ENCODE data around the gene NFE2L3.
"Not testable (repeated sequence)": the region's sequence is repeated elsewhere in the genome, so short reads cannot be mapped to it uniquely, and the experiment has no call there.

The NFE2L3 gene

DNA sequence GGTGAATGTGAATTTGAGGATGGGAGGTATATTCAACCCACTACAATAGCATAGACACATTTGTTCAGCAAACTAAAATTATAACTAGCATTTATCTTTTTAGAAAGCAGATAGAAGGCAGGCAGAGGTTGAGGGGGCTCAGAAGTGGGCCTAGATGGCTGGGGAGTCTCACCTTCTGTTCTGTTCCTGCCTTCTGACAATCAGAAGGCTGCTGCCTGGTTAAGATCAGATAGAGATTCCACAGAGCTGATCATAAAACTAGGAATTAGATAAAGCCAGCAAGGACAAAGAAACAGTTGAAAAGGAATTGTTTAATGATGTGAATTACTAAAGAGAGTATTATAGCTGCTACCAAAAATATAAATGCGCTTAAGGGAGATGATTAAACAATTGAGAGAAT, 11.6 kb upstream of the NFE2L3 start:
- Mint-ChIP-seq H3K27me3 (peaks cover 4% of the 10 kb centered on the region), H3K9me3 (no peaks in the 10 kb centered on the region), H3K36me3 (ENCODE audit: low read depth) (no peaks in the 10 kb centered on the region), H3K27ac (no peak overlapping the region), H3K4me3 (no peak overlapping the region), H3K4me1 (ENCODE audit: low read depth) (no peaks in the 10 kb centered on the region)

DNA sequence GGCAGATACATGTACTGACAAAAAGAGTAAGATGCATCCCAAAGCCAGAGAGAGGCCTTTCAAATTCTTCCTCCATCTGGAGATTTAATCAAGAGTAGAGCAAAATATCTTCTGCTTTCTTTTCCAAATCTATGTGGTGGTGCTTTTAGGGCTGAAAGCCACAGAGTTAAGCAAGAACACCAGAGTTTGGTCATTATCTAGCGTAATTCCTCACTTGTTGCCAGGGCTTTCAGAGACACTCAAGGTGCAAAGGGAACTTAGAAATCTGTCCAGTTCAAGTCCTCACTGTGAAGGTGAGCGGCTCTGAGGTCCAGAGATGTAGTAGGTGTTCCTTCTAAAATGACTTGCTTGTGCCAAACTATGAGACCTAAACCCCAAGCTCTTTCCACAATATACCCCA, 10.9 kb upstream of the NFE2L3 start:
- no peak overlapping the region for H3K27ac Mint-ChIP-seq
- H3K36me3 Mint-ChIP-seq (ENCODE audit: low read depth): no peaks in the 10 kb centered on the region
- H3K4me1 Mint-ChIP-seq (ENCODE audit: low read depth): no peaks in the 10 kb centered on the region
- H3K9me3 Mint-ChIP-seq: no peaks in the 10 kb centered on the region
- H3K27me3 Mint-ChIP-seq: peaks cover 4% of the 10 kb centered on the region
- no peak overlapping the region for H3K4me3 Mint-ChIP-seq

DNA sequence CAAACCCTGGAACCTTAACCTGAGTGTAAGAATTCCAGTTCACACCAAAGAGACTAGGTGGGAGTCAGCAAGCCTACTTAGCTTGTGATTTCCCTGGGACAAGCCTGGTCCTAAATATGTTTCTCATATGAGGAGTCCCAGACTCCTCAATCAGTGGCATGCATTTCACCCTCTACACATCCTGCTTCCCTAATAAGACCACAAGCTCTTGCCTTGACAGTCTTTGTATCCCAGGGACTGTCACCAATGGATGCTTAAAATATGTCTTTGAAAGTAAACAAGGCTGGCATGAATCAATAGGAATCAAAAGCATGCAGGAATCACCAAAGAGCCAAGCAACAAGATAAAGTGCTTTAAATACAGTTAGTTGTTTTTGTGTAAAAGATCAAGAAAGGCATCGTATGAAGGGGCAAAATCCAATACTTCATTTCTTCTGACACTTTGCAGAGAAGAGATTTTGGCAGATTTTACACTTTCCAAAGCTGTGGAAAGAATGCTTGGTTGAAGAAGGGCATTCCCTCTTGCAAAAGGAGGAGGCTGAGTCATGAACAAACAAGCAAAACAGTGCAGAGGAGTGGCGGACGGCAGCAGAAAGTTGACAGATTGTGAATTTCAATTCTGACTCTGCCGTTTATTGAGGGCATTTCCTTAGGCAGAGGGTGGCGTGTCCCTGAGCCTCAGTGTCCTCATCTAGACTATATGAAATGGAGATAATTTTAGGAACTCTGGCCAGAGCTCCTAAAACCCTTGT, 8.5 kb upstream of the NFE2L3 start:
- H3K27ac Mint-ChIP-seq: no peak overlapping the region
- H3K36me3 Mint-ChIP-seq (ENCODE audit: low read depth): no peaks in the 10 kb centered on the region

DNA sequence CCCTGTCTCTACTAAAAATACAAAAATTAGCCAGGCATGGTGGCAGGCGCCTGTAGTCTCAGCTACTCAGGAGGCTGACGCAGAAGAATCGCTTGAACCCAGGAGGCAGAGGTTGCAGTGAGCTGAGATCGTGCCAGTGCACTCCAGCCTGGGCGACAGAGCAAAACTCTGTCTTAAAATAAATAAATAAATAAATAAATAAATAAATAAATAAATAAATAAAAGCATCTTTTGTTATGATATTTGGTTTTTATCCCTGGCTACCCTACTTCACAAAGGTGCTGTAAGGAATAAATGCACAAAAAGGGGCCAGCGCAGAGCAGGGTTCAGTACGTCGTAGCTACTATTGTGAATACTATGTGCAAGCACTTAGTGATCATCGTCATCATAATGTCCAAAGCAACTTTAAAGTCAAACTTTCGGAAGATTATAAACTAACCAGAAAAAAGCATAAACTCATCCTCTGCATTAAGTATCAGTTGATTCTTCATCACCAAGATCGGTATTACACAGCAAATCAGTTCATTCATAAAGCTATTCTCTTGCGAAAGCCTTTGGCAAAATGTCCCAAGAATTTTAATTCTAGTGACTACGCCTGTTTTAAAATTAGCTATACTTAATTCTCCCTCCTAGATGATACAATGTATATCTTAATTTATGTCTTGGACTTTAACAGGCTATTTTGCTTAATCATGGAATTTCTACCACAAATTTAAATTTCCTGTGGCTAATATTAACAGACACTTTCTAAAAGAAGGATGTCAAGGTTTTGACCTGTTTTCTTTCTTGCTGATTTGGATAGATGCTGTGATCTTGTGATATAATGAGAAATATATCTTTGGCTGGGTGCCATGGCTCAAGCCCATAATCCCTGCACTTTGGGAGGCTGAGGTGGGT, 7.6 kb upstream of the NFE2L3 start:
- Mint-ChIP-seq H3K4me1 (ENCODE audit: low read depth) (no peaks in the 10 kb centered on the region), H3K9me3 (no peaks in the 10 kb centered on the region), H3K27me3 (peaks cover 4% of the 10 kb centered on the region), H3K27ac (no peak overlapping the region), H3K36me3 (ENCODE audit: low read depth) (no peaks in the 10 kb centered on the region), H3K4me3 (no peak overlapping the region)

More for the DNA sequence above, 8.5 kb upstream of the NFE2L3 start:
- H3K9me3 Mint-ChIP-seq: no peaks in the 10 kb centered on the region
- peaks cover 4% of the 10 kb centered on the region for H3K27me3 Mint-ChIP-seq
- H3K4me3 Mint-ChIP-seq: no peak overlapping the region
- no peaks in the 10 kb centered on the region for H3K4me1 Mint-ChIP-seq (ENCODE audit: low read depth)

DNA sequence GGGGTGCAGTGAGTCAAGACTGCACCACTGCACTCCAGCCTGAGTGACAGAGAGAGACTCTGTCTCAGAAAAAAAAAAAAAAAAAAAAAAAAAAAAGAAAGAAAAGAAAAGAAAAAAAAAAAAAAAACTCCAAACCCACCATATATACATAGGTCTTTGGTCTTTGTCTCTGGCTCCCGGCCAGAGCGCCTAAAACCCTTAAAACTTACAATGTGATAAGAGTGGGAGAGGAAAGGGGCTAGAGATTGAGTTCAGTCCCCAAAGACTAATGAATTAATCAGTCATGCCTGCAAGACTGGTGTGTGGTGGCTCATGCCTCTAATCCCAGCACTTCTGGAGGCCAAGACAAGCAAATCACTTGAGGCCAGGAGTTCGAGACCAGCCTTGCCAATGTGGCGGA, 6.8 kb upstream of the NFE2L3 start:
- peaks cover 4% of the 10 kb centered on the region for H3K27me3 Mint-ChIP-seq
- H3K36me3 Mint-ChIP-seq (ENCODE audit: low read depth): no peaks in the 10 kb centered on the region
- no peaks in the 10 kb centered on the region for H3K9me3 Mint-ChIP-seq
- no peak overlapping the region for H3K27ac Mint-ChIP-seq
- no peaks in the 10 kb centered on the region for H3K4me1 Mint-ChIP-seq (ENCODE audit: low read depth)
- H3K4me3 Mint-ChIP-seq: no peak overlapping the region

DNA sequence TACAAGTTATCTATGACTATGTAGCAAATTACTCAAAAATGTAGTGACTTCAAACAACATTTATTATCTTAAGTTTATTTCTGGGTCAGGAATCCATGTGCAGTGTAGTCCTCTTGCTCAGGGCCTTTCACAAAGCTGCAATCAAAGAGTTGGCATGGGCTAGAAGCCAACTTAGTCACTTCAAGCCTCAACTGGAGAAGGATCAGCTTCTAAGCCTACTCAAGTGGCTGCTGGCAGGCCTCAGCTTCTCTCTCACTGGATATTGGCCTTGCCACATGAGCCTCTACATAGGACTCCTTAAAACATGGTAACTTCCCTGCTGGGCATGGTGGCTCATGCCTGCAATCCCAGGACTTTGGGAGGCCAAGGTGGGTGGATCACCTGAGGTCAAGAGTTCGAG, 5.0 kb upstream of the NFE2L3 start:
- no peak overlapping the region for H3K27ac Mint-ChIP-seq

DNA sequence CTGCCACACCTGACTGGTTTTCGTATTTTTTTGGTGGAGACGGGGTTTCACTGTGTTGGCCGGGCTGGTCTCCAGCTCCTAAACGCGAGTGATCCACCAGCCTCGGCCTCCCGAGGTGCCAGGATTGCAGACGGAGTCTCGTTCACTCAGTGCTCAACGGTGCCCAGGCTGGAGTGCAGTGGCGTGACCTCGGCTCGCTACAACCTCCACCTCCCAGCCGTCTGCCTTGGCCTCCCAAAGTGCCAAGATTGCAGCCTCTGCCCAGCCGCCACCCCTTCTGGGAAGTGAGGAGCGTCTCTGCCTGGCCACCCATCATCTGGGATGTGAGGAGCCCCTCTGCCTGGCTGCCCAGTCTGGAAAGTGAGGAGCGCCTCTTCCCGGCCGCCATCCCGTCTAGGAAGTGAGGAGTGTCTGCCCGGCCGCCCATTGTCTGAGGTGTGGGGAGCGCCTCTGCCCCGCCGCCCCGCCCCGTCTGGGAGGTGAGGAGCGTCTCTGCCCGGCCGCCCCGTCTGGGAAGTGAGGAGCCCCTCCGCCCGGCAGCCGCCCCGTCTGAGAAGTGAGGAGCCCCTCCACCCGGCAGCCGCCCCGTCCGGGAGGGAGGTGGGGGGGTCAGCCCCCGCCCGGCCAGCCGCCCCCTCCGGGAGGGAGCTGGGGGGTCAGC, 4.2 kb upstream of the NFE2L3 start:
- not testable (repeated sequence) for H3K9me3 Mint-ChIP-seq; H3K27me3 Mint-ChIP-seq; H3K36me3 Mint-ChIP-seq (ENCODE audit: low read depth); H3K27ac Mint-ChIP-seq; H3K4me3 Mint-ChIP-seq
- peaks cover 12% of the 10 kb centered on the region for H3K4me1 Mint-ChIP-seq (ENCODE audit: low read depth)

More for the DNA sequence above, 5.0 kb upstream of the NFE2L3 start:
- Mint-ChIP-seq H3K4me3 (no peak overlapping the region), H3K4me1 (ENCODE audit: low read depth) (peaks cover 12% of the 10 kb centered on the region), H3K36me3 (ENCODE audit: low read depth) (no peaks in the 10 kb centered on the region), H3K9me3 (no peaks in the 10 kb centered on the region), H3K27me3 (peaks cover 4% of the 10 kb centered on the region)

DNA sequence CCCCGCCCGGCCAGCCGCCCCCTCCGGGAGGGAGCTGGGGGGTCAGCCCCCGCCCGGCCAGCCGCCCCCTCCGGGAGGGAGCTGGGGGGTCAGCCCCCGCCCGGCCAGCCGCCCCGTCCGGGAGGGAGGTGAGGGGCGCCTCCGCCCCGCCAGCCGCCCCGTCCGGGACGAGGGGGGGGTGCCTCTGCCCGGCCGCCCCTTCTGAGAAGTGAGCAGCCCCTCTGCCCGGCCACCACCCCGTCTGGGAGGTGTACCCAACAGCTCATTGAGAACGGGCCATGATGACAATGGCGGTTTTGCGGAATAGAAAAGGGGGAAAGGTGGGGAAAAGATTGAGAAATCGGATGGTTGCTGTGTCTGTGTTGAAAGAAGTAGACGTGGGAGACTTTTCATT, 3.7 kb upstream of the NFE2L3 start:
- not testable (repeated sequence) for H3K4me3 Mint-ChIP-seq; H3K9me3 Mint-ChIP-seq; H3K27me3 Mint-ChIP-seq; H3K36me3 Mint-ChIP-seq (ENCODE audit: low read depth); H3K27ac Mint-ChIP-seq
- H3K4me1 Mint-ChIP-seq (ENCODE audit: low read depth): peaks cover 15% of the 10 kb centered on the region

DNA sequence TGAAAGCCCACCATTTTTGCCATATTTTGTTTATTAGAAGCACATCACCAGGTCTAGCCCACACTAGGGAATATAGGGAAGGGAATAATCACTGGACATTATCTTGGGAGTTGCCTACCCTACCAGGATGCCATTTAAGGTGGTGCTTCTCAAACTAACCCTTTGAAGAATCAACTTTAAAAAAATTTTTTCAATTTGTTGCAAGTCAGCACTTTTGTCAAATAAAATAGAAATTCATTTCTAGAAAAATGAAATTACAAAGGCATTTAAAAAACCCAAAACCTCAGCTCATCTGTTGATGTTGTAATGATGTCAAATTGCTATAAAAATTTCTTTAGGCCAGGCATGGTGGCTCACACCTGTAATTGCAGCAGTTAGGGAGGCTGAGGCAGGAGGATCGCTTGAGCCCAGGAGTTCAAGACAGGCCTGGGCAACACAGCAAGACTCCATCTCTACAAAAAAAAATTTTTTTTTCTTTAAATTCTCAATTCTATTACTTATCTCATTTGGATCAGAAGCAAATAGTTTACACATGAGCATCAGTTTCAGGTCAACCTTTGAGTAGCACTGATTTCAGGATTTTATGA, 2.5 kb upstream of the NFE2L3 start:
- H3K9me3 Mint-ChIP-seq: no peaks in the 10 kb centered on the region
- peaks cover 26% of the 10 kb centered on the region for H3K4me1 Mint-ChIP-seq (ENCODE audit: low read depth)
- no peak overlapping the region for H3K27ac Mint-ChIP-seq
- no peaks in the 10 kb centered on the region for H3K36me3 Mint-ChIP-seq (ENCODE audit: low read depth)
- no peaks in the 10 kb centered on the region for H3K27me3 Mint-ChIP-seq
- no peak overlapping the region for H3K4me3 Mint-ChIP-seq

DNA sequence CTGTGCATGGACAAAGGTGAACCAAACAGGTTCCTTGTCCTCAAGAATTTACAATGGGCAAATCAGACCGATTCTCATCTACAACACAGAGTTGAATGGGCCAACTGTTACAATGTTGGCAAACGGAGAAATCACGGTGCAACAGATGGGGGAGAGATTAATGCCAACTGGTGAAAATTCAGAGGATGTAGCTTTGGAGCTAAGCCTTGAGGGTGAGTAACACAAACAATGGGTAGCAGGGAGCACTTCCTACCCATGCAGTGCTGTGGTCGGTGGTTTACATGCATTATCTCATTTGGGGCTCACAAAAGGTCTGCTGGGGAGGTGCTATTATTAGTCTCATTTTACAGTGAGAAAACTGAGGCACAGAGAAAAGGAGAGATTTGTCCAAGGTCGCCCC, 902 bp upstream of the NFE2L3 start:
- Mint-ChIP-seq H3K4me1 (ENCODE audit: low read depth) (peaks cover 43% of the 10 kb centered on the region), H3K27me3 (no peaks in the 10 kb centered on the region), H3K27ac (peak overlapping the region; percentile 97), H3K9me3 (no peaks in the 10 kb centered on the region), H3K4me3 (peak overlapping the region; percentile 90), H3K36me3 (ENCODE audit: low read depth) (peaks cover 10% of the 10 kb centered on the region)

DNA sequence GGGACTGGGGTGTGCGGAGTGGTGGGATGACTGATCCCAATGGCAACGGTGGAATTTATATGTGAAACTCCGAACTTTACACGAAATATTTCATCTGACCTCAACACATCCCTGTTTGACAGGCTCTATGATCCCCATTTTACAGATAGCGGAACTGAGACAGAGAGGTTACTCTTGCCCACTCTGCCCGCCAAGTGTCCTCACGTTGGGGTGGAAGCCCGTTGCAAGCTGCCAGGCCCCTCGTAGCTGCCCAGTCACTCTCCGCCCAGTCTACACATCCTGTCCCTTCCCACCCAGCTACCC, 397 bp upstream of the NFE2L3 start:
- Mint-ChIP-seq H3K27ac (peak overlapping the region; percentile 97), H3K36me3 (ENCODE audit: low read depth) (peaks cover 10% of the 10 kb centered on the region), H3K4me1 (ENCODE audit: low read depth) (peaks cover 48% of the 10 kb centered on the region), H3K4me3 (peak overlapping the region; percentile 90), H3K9me3 (no peaks in the 10 kb centered on the region), H3K27me3 (no peaks in the 10 kb centered on the region)

DNA sequence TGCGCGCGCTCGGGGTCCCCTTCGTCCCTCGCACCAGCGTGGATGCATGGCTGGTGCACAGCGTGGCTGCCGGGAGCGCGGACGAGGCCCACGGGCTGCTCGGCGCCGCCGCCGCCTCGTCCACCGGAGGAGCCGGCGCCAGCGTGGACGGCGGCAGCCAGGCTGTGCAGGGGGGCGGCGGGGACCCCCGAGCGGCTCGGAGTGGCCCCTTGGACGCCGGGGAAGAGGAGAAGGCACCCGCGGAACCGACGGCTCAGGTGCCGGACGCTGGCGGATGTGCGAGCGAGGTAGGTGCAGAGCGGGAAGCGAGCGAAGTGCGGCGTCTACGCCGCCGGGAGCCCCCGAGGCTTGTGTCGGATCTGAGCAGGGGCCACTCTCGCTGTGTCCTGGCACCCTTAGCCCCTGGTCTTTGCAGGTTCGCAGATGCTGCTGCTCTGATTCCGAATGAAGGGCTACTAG, 813 bp downstream of the NFE2L3 start:
- peaks cover 60% of the 10 kb centered on the region for H3K4me1 Mint-ChIP-seq (ENCODE audit: low read depth)
- H3K4me3 Mint-ChIP-seq: peak overlapping the region; percentile 91
- H3K36me3 Mint-ChIP-seq (ENCODE audit: low read depth): peaks cover 15% of the 10 kb centered on the region
- H3K27ac Mint-ChIP-seq: peak overlapping the region; percentile 95
- not testable (repeated sequence) for H3K9me3 Mint-ChIP-seq, H3K27me3 Mint-ChIP-seq

DNA sequence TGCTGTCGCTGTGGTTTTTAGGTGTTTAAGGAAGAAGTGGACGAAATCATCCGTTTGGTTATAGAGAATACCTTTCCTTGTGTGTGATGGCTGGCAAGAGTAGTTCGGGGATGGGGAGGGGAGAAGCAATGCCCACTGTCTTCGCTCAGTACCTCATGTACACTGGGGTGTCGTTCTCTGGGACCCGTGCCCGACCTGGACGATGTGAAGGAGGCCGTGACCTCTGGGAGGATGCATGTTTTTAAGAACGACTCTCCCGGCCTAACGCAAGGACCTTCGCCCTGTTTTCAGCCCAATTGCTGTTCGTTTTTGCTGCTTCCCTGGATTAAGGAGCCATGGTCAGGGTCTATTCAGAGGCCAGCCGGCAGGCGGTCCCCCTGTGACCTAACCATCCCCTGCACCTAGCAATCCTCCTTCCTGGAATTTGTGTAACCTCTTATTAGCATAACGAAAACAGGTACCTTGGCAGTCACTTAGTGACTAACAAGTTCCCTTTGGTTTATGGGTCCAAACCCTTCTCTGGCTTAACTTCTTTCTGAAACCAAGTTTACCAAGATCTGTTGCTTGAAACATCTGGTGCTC, 1.3 kb downstream of the NFE2L3 start:
- Mint-ChIP-seq H3K36me3 (ENCODE audit: low read depth) (peaks cover 19% of the 10 kb centered on the region), H3K27me3 (no peaks in the 10 kb centered on the region), H3K27ac (peak overlapping the region; percentile 95), H3K4me3 (peak overlapping the region; percentile 91), H3K9me3 (no peaks in the 10 kb centered on the region), H3K4me1 (ENCODE audit: low read depth) (peaks cover 65% of the 10 kb centered on the region)

DNA sequence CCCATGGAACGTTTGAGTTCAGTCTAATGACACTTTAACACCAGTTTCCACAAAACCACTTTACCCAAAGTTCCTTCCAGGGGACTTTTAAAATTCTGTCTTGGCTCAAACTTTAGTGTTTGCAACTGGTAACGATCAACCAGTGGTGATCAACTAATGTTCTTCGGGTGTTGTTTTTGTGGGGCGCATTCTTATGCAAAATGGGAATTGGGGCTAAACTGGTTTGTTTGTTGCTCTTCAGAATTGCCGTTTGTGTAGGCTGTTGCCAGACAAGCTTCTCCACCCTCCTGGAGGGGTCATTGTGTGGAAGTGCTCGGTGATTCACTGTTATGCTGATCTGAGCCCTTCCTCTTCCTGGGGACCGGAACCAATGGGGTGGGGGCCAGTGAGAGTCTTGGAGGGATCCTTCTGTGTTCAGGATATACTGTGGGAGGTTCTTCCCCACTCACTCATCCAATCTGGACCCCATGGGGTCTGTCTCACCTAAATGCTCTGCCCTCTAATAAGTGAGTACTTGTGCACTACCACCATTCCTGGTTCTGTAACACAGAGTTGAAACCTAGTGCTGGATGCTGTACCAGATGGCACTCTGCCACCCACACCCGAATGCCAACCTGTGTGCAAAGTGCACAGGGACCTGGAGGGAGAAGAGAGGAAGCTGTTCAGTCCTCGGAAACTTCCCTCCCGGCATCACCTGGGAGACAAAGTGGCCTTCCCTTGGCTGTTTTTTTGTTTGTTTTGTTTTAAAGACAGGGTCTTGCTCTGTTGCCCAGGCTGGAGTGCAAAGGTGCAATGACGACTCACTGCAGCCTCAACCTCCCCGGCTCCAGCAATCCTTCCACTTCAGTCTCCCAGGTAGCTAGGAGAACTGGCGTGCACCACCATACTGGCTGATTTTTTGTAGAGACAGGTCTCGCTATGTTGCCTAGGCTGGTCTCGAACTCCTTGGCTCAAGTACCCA, 2.1 kb downstream of the NFE2L3 start:
- no peaks in the 10 kb centered on the region for H3K9me3 Mint-ChIP-seq
- H3K4me3 Mint-ChIP-seq: peak overlapping the region; percentile 91
- no peaks in the 10 kb centered on the region for H3K27me3 Mint-ChIP-seq
- peaks cover 25% of the 10 kb centered on the region for H3K36me3 Mint-ChIP-seq (ENCODE audit: low read depth)
- peaks cover 73% of the 10 kb centered on the region for H3K4me1 Mint-ChIP-seq (ENCODE audit: low read depth)
- H3K27ac Mint-ChIP-seq: peak overlapping the region; percentile 95

All from stimulated activated naive CD8-positive, alpha-beta T cell treated with anti-CD3 and anti-CD28 coated beads, Interleukin-15, Interleukin-2, amounts not matched to agents 100 ng/mL and 50 ng/mL, for 24 hours (primary cell).